ENCODE data around the gene LYST.

- TF ChIP-seq, protein P1, sequence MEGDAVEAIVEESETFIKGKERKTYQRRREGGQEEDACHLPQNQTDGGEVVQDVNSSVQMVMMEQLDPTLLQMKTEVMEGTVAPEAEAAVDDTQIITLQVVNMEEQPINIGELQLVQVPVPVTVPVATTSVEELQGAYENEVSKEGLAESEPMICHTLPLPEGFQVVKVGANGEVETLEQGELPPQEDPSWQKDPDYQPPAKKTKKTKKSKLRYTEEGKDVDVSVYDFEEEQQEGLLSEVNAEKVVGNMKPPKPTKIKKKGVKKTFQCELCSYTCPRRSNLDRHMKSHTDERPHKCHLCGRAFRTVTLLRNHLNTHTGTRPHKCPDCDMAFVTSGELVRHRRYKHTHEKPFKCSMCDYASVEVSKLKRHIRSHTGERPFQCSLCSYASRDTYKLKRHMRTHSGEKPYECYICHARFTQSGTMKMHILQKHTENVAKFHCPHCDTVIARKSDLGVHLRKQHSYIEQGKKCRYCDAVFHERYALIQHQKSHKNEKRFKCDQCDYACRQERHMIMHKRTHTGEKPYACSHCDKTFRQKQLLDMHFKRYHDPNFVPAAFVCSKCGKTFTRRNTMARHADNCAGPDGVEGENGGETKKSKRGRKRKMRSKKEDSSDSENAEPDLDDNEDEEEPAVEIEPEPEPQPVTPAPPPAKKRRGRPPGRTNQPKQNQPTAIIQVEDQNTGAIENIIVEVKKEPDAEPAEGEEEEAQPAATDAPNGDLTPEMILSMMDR (IDR thresholded peaks at IDR 0.05): no peak
- TF ChIP-seq POLR2A (IDR thresholded peaks at IDR 0.05): no peak
Observed at GRCh38 chr1:235832011-235832410, 34.7 kb downstream of the LYST start.
